ENCODE results near the gene MTHFSD.

DNA sequence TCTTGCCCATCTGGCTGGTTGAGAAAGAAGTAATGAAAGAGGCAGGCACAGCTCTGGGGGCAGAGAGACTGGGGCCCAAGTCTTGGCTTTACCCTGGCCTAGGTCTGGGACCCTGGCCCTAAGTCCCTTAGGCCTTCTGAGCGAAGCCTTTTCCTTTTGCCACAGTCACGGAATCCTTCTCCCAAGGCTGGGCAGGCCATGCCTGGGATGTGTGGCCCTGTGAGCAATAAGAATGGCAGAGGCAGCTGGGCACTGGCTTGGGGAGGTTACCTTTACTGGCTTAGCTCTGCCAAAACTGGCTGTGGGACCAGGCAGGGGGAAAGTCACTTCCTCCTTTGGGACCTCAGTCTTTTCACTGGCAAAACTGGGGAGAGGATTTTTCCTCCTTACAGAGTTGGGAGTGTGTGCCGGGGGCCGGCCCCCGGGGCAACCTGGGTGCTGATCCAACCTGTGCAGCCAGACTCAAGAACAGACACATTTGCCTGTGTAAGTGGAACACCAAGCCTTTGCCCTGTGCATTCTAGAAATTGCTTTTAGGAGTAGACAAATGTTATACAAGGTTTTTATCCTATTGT lies 31.8 kb downstream of the MTHFSD start:
- TF ChIP-seq, protein P1, sequence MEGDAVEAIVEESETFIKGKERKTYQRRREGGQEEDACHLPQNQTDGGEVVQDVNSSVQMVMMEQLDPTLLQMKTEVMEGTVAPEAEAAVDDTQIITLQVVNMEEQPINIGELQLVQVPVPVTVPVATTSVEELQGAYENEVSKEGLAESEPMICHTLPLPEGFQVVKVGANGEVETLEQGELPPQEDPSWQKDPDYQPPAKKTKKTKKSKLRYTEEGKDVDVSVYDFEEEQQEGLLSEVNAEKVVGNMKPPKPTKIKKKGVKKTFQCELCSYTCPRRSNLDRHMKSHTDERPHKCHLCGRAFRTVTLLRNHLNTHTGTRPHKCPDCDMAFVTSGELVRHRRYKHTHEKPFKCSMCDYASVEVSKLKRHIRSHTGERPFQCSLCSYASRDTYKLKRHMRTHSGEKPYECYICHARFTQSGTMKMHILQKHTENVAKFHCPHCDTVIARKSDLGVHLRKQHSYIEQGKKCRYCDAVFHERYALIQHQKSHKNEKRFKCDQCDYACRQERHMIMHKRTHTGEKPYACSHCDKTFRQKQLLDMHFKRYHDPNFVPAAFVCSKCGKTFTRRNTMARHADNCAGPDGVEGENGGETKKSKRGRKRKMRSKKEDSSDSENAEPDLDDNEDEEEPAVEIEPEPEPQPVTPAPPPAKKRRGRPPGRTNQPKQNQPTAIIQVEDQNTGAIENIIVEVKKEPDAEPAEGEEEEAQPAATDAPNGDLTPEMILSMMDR (IDR thresholded peaks at IDR 0.05): no peak
- no peak for TF ChIP-seq POLR2A (IDR thresholded peaks at IDR 0.05)
